Astrocyte of the cerebellum (primary cell): ENCODE measurements around the gene KBTBD13.

Experiments used
- DNase-seq: peaks from one replicate; pipeline ENCODE4 v3.0.0-alpha.2; 2011; ENCODE audit warnings: low read depth
- H3K4me3 ChIP-seq: 2 replicates; pipeline ENCODE4 v1.5.1; 2011; ENCODE audit warnings: mild to moderate bottlenecking, low read depth, low read length, moderate library complexity
- CTCF ChIP-seq: IDR thresholded peaks from 2 replicates; pipeline ENCODE4 v1.5.1; 2012; ENCODE audit warnings: low read length, low read depth, moderate library complexity, mild to moderate bottlenecking; ENCODE audit errors: missing control alignments
- in situ Hi-C: cut with HindIII; loops from 2 replicates; pipeline ENCODE4 v1.10.0; 2017; ENCODE audit warnings: low sequenced_read_pairs

KBTBD13 gene

GRCh38 chr15:65056868-65057548 is 19.5 kb upstream of the KBTBD13 start:
- in situ Hi-C loops = no loop called here
- no peak for DNase-seq
- H3K4me3 ChIP-seq = no peak overlapping the region
- TF ChIP-seq CTCF = no peak

GRCh38 chr15:65057549-65057940 is 19.0 kb upstream of the KBTBD13 start:
- no peak overlapping the region for H3K4me3 ChIP-seq
- DNase-seq = no peak
- in situ Hi-C loops = no loop called here
- TF ChIP-seq CTCF = no peak

- DNase-seq = no peak
- no peak for TF ChIP-seq CTCF
- no peak overlapping the region for H3K4me3 ChIP-seq
- in situ Hi-C loops = no loop called here
Observed at GRCh38 chr15:65058394-65059368, 17.9 kb upstream of the KBTBD13 start.

GRCh38 chr15:65059369-65059750 is 17.2 kb upstream of the KBTBD13 start:
- in situ Hi-C loops = no loop called here
- TF ChIP-seq CTCF = no peak
- no peak for DNase-seq
- H3K4me3 ChIP-seq = no peak overlapping the region

GRCh38 chr15:65059931-65060596 is 16.5 kb upstream of the KBTBD13 start:
- H3K4me3 ChIP-seq = no peak overlapping the region
- TF ChIP-seq CTCF = no peak
- no peak for DNase-seq
- in situ Hi-C loops = no loop called here

GRCh38 chr15:65060641-65061397 is 15.7 kb upstream of the KBTBD13 start:
- in situ Hi-C loops = no loop called here
- no peak for DNase-seq
- no peak overlapping the region for H3K4me3 ChIP-seq
- no peak for TF ChIP-seq CTCF
